Measurements from ENCODE around the gene DHX58. TPM values are rescaled to one million over a fixed set of nuclear protein-coding genes. Genes with fewer than 3 reads are reported as not detected.

Gene DHX58
- total RNA-seq, 1 donor from 2014 or later = 0.41 TPM

DNA sequence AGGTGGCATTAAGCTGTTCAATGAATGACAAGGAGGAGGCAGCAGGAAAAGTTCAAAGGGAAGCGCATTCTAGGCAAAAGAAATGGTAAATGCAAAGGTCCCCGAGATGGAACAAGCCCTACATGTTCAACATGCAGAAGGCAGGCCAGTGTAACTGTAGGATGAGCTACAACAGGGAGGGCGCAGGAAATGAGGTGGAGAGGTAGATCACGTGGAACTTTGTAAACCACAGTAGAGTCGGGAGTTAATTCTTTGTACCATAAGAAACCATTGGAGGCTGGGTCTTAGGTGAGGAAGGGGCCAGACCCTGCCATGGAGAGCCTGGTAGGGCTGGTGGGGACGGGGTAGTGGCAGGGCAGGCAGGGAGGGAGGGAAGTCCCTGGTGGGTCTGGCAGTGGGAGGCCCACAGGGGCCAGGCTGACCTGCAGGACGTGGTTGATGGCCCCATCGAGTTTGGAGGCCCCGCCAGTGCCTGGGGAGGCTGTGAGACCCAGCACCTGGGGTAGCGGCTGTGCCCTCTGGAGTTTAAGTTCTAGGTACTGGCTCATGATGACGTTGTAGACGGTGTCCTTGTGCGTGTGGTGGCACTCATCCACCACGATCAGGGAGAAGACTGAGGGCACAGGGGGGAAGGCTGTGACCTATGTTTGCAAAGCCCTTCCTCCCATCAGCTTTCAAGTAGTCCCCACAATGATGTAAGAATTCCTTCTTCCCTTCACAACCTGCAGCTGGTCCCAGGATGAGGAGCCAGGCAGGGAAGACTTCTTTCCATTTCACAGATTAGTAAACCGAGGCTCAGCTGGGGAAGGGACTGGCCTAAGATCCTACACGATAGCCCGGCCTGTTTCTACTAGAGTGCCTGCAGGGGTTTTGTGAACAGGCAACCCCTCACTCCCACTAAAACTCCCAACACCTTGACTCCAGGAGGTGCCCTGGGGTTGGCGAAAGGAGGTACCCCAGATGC lies 1.9 kb downstream of the DHX58 start:
- Mint-ChIP-seq H3K27me3 (ENCODE audit: unreplicated experiment) (peaks cover 8% of the 10 kb centered on the region), H3K36me3 (ENCODE audit: low read depth, unreplicated experiment) (peaks cover 7% of the 10 kb centered on the region), H3K4me3 (ENCODE audit: unreplicated experiment) (no peak overlapping the region), H3K27ac (ENCODE audit: unreplicated experiment) (no peak overlapping the region), H3K4me1 (ENCODE audit: unreplicated experiment) (no peaks in the 10 kb centered on the region), H3K9me3 (ENCODE audit: unreplicated experiment) (no peaks in the 10 kb centered on the region)
- TF ChIP-seq CTCF (IDR thresholded peaks at IDR 0.05; ENCODE audit: unreplicated experiment) = no peak
- no peak for DNase-seq (ENCODE audit: low spot score)

GRCh38 chr17:42109086-42109485 lies 3.4 kb downstream of the DHX58 start:
- no peak overlapping the region for H3K4me3 Mint-ChIP-seq (ENCODE audit: unreplicated experiment)

GRCh38 chr17:42107597-42108576 lies 4.6 kb downstream of the DHX58 start:
- Mint-ChIP-seq H3K9me3 (ENCODE audit: unreplicated experiment) (no peaks in the 10 kb centered on the region), H3K27me3 (ENCODE audit: unreplicated experiment) (peaks cover 6% of the 10 kb centered on the region), H3K4me3 (ENCODE audit: unreplicated experiment) (no peak overlapping the region), H3K27ac (ENCODE audit: unreplicated experiment) (no peak overlapping the region), H3K36me3 (ENCODE audit: low read depth, unreplicated experiment) (no peaks in the 10 kb centered on the region), H3K4me1 (ENCODE audit: unreplicated experiment) (no peaks in the 10 kb centered on the region)
- no peak for TF ChIP-seq CTCF (IDR thresholded peaks at IDR 0.05; ENCODE audit: unreplicated experiment)
- DNase-seq (ENCODE audit: low spot score) = peak; percentile 87

More at GRCh38 chr17:42109086-42109485, 3.4 kb downstream of the DHX58 start:
- no peak for TF ChIP-seq CTCF (IDR thresholded peaks at IDR 0.05; ENCODE audit: unreplicated experiment)
- DNase-seq (ENCODE audit: low spot score) = no peak
- no peaks in the 10 kb centered on the region for H3K36me3 Mint-ChIP-seq (ENCODE audit: low read depth, unreplicated experiment)
- H3K27ac Mint-ChIP-seq (ENCODE audit: unreplicated experiment) = no peak overlapping the region
- H3K27me3 Mint-ChIP-seq (ENCODE audit: unreplicated experiment) = peaks cover 5% of the 10 kb centered on the region
- H3K4me1 Mint-ChIP-seq (ENCODE audit: unreplicated experiment) = no peaks in the 10 kb centered on the region
- no peaks in the 10 kb centered on the region for H3K9me3 Mint-ChIP-seq (ENCODE audit: unreplicated experiment)

GRCh38 chr17:42107124-42107523 lies 5.4 kb downstream of the DHX58 start:
- TF ChIP-seq CTCF (IDR thresholded peaks at IDR 0.05; ENCODE audit: unreplicated experiment) = no peak
- no peak for DNase-seq (ENCODE audit: low spot score)
- Mint-ChIP-seq H3K9me3 (ENCODE audit: unreplicated experiment) (no peaks in the 10 kb centered on the region), H3K36me3 (ENCODE audit: low read depth, unreplicated experiment) (no peaks in the 10 kb centered on the region), H3K4me1 (ENCODE audit: unreplicated experiment) (no peaks in the 10 kb centered on the region), H3K4me3 (ENCODE audit: unreplicated experiment) (no peak overlapping the region), H3K27ac (ENCODE audit: unreplicated experiment) (no peak overlapping the region), H3K27me3 (ENCODE audit: unreplicated experiment) (peaks cover 6% of the 10 kb centered on the region)
